Keratinocyte (primary cell): Measurements from ENCODE around the gene FBRSL1. TPM values are rescaled to one million over a fixed set of nuclear protein-coding genes. Genes with fewer than 3 reads are reported as not detected.
"Not testable (repeated sequence)": the region's sequence is repeated elsewhere in the genome, so short reads cannot be mapped to it uniquely, and the experiment has no call there.

Experiments
- DNase-seq: peaks from one replicate; pipeline ENCODE4 v3.0.0-alpha.2; 2011; ENCODE audit warnings: low read depth, missing footprints, low spot score
- FAIRE-seq: peaks from 2 replicates; lab custom pipeline; 2011; peaks lifted over from hg19 to GRCh38; lab: Jason Lieb, UNC
- H2AFZ ChIP-seq: 2 replicates; pipeline ENCODE4 v1.6.0; 2012; ENCODE audit warnings: low read length, control low read depth, inconsistent platforms; ENCODE audit not compliant: control insufficient read depth
- H3K27ac ChIP-seq: 2 replicates; pipeline ENCODE4 v1.5.1; 2011; ENCODE audit warnings: low read length; ENCODE audit not compliant: control insufficient read depth, insufficient read depth
- H3K27me3 ChIP-seq: 3 replicates; pipeline ENCODE4 v1.6.0; 2011; ENCODE audit warnings: low read length; ENCODE audit not compliant: control insufficient read depth, insufficient read depth; ENCODE audit errors: extremely low read depth
- H3K36me3 ChIP-seq, 2 experiments: 2 replicates in 1 of 2; 3 replicates in 1 of 2; pipeline ENCODE4 v1.5.1; 2011; ENCODE audit warnings: low read length in 2 of 2, mild to moderate bottlenecking in 1 of 2; ENCODE audit not compliant: control insufficient read depth in 2 of 2, insufficient read depth in 2 of 2; ENCODE audit errors: extremely low read depth in 1 of 2
- H3K4me1 ChIP-seq: 3 replicates; pipeline ENCODE4 v1.5.1; 2011; ENCODE audit warnings: low read length; ENCODE audit not compliant: control insufficient read depth, insufficient read depth; ENCODE audit errors: extremely low read depth
- H3K4me2 ChIP-seq: 3 replicates; pipeline ENCODE4 v1.6.0; 2011; ENCODE audit warnings: low read depth, low read length; ENCODE audit not compliant: control insufficient read depth, insufficient read depth; ENCODE audit errors: extremely low read depth
- H3K4me3 ChIP-seq, 3 experiments: fragments of 200-600 bp in 1 of 3; sonication (generic) in 1 of 3; 2 replicates in 2 of 3; 3 replicates in 1 of 3; pipeline ENCODE4 v1.5.1; 2011 to 2016; ENCODE audit warnings: low read length in 3 of 3, mild to moderate bottlenecking in 3 of 3, control low read depth in 2 of 3, inconsistent platforms in 1 of 3, low read depth in 1 of 3, mixed read lengths in 1 of 3, mixed run types in 1 of 3, moderate library complexity in 1 of 3; ENCODE audit not compliant: control insufficient read depth in 2 of 3, insufficient read depth in 2 of 3; ENCODE audit errors: extremely low read depth in 1 of 3
- H3K79me2 ChIP-seq: 2 replicates; pipeline ENCODE4 v1.6.0; 2012; ENCODE audit warnings: low read length; ENCODE audit not compliant: control insufficient read depth, insufficient read depth
- H3K9ac ChIP-seq: 3 replicates; pipeline ENCODE4 v1.6.0; 2011; ENCODE audit warnings: low read length; ENCODE audit not compliant: control insufficient read depth, insufficient read depth; ENCODE audit errors: extremely low read depth
- H3K9me1 ChIP-seq: 3 replicates; pipeline ENCODE4 v1.6.0; 2011; ENCODE audit warnings: low read length; ENCODE audit not compliant: control insufficient read depth, insufficient read depth; ENCODE audit errors: extremely low read depth
- H3K9me3 ChIP-seq: 2 replicates; pipeline ENCODE4 v1.5.1; 2012; ENCODE audit warnings: low read depth, low read length; ENCODE audit not compliant: control insufficient read depth
- H4K20me1 ChIP-seq: 3 replicates; pipeline ENCODE4 v1.6.0; 2011; ENCODE audit warnings: low read length; ENCODE audit not compliant: control insufficient read depth, insufficient read depth; ENCODE audit errors: extremely low read depth
- EZH2 ChIP-seq: IDR thresholded peaks from one replicate; pipeline ENCODE4 v1.6.1; 2012; ENCODE audit warnings: inconsistent platforms, mild to moderate bottlenecking, low read length, moderate library complexity
- dilution Hi-C: fragments of 300-500 bp; cut with MboI; formaldehyde crosslinking; loops from one replicate; pipeline ENCODE4 v1.7.0; 2020; ENCODE audit warnings: low sequenced_read_pairs; ENCODE audit not compliant: extremely low pct_ligation_motif_present
- polyA plus RNA-seq, 5 experiments: library from polyadenylated mRNA; depleted of rRNA in 3 of 5; stranded (reverse) in 3 of 5; stranded (forward) in 1 of 5; unstranded in 1 of 5; fragments of >200 nt; gene quantifications; 1 replicate in 1 of 5; 2 replicates in 3 of 5; 3 replicates in 1 of 5; pipeline versions ENCODE4 v1.2.1 to v1.2.3, GENCODE V29; 2011 to 2012; ENCODE audit warnings: missing spikeins in 2 of 5, low read depth in 1 of 5, low replicate concordance in 1 of 5
- TF ChIP-seq, protein P1 (sequence below), 3 experiments: IDR thresholded peaks in 1 of 3; conservative IDR thresholded peaks in 1 of 3; optimal IDR thresholded peaks in 1 of 3; 2 replicates in 2 of 3; 3 replicates in 1 of 3; pipeline versions ENCODE3 to v1.5.1; 2011; ENCODE audit warnings: low read length in 3 of 3, mild to moderate bottlenecking in 3 of 3, moderate library complexity in 2 of 3, control low read depth in 1 of 3, inconsistent platforms in 1 of 3; ENCODE audit not compliant: insufficient read depth in 2 of 3; ENCODE audit errors: extremely low read depth in 1 of 3

The FBRSL1 gene
- polyA plus RNA-seq, 1 donor (not counting 4 experiments of a cell fraction or from before 2014, with no cell fraction given), result 0.89 TPM

DNA sequence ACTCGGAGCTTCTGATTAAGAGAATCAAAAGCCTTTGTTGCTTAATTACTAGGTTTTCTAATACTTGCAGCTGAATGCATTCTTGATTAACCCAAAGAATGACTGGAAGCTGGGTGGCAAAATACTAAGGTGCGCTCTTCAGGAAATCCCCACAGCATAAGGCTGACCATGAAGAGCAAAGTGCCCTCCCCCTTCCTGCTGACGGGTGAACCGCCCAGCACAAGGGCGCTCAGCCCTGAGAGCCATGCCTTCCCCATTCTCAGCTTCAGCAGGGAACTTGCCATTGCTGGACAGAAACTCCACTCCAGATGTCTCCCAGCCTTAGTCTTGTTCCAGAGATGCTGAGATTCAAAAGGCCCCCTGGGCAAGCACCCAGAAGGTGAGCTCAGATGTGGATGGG, 27.2 kb upstream of the FBRSL1 start:
- H3K79me2 ChIP-seq, result no peaks in the 10 kb centered on the region
- no peak overlapping the region for H3K9ac ChIP-seq
- H3K36me3 ChIP-seq, result no peaks in the 10 kb centered on the region
- no peak overlapping the region for H3K4me3 ChIP-seq
- dilution Hi-C loops, result no loop called here
- DNase-seq (no peak), FAIRE-seq (no peak)
- H3K27me3 ChIP-seq, result peaks cover 11% of the 10 kb centered on the region
- H2AFZ ChIP-seq, result no peak overlapping the region
- H4K20me1 ChIP-seq, result no peaks in the 10 kb centered on the region
- H3K27ac ChIP-seq, result no peak overlapping the region
- TF ChIP-seq, protein P1, sequence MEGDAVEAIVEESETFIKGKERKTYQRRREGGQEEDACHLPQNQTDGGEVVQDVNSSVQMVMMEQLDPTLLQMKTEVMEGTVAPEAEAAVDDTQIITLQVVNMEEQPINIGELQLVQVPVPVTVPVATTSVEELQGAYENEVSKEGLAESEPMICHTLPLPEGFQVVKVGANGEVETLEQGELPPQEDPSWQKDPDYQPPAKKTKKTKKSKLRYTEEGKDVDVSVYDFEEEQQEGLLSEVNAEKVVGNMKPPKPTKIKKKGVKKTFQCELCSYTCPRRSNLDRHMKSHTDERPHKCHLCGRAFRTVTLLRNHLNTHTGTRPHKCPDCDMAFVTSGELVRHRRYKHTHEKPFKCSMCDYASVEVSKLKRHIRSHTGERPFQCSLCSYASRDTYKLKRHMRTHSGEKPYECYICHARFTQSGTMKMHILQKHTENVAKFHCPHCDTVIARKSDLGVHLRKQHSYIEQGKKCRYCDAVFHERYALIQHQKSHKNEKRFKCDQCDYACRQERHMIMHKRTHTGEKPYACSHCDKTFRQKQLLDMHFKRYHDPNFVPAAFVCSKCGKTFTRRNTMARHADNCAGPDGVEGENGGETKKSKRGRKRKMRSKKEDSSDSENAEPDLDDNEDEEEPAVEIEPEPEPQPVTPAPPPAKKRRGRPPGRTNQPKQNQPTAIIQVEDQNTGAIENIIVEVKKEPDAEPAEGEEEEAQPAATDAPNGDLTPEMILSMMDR (optimal IDR thresholded peaks at IDR 0.05 in 1 of 3, IDR thresholded peaks at IDR 0.05 in 1 of 3, conservative IDR thresholded peaks at IDR 0.05 in 1 of 3; ENCODE audit: extremely low read depth in 1 of 3, insufficient read depth in 2 of 3, low read length in 3 of 3), result no peak
- no peak for TF ChIP-seq EZH2
- H3K9me1 ChIP-seq, result no peaks in the 10 kb centered on the region
- no peak overlapping the region for H3K4me2 ChIP-seq
- H3K4me1 ChIP-seq, result no peaks in the 10 kb centered on the region
- H3K9me3 ChIP-seq, result peaks cover 5% of the 10 kb centered on the region

DNA sequence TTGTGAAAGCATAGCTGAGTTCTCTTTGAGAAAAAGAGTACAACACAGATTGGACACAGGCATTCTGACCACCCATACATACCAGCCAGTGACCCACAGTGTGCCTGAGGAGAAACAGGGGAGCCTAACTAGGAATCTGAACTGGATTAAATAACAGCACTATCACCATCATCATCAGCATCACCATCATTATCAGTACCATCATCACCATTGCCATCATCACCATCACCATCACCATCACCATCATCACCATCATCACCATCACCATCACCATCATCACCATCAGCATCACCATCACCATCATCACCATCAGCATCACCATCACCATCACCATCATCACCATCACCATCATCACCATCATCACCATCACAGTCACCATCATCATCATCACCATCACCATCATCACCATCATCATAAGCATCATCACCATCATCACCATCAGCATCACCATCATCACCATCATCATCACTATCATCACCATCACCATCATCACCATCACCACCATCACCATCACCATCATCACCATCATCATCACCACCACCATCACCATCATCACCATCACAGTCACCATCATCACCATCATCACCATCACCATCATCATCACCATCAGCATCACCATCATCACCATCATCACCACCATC, 26.5 kb upstream of the FBRSL1 start:
- H2AFZ ChIP-seq, H3K36me3 ChIP-seq, H3K4me1 ChIP-seq, H3K9me3 ChIP-seq, H3K4me2 ChIP-seq, H3K9me1 ChIP-seq, H3K4me3 ChIP-seq, DNase-seq, H3K27ac ChIP-seq, H4K20me1 ChIP-seq, H3K79me2 ChIP-seq, H3K9ac ChIP-seq, dilution Hi-C loops, FAIRE-seq: not testable (repeated sequence)
- peaks cover 11% of the 10 kb centered on the region for H3K27me3 ChIP-seq

DNA sequence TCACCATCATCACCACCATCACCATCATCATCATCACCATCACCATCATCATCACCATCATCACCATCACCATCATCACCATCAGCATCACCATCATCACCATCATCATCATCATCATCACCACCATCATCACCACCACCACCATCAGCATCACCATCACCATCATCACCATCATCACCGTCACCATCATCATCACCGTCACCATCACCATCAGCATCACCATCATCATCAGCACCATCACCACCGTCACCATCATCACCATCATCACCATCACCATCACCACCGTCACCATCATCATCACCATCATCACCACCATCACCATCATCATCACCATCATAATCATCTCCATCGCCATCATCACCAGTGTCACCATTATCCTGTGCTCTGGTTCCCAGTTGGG, 25.6 kb upstream of the FBRSL1 start:
- H3K9ac ChIP-seq, H3K27ac ChIP-seq, DNase-seq, H2AFZ ChIP-seq, H3K36me3 ChIP-seq, H3K4me2 ChIP-seq, H3K4me1 ChIP-seq, H3K79me2 ChIP-seq, H4K20me1 ChIP-seq, H3K9me1 ChIP-seq, H3K9me3 ChIP-seq, dilution Hi-C loops, H3K4me3 ChIP-seq, FAIRE-seq: not testable (repeated sequence)
- peaks cover 11% of the 10 kb centered on the region for H3K27me3 ChIP-seq
